ENCODE results near the gene MAPT.

Gene MAPT

DNA sequence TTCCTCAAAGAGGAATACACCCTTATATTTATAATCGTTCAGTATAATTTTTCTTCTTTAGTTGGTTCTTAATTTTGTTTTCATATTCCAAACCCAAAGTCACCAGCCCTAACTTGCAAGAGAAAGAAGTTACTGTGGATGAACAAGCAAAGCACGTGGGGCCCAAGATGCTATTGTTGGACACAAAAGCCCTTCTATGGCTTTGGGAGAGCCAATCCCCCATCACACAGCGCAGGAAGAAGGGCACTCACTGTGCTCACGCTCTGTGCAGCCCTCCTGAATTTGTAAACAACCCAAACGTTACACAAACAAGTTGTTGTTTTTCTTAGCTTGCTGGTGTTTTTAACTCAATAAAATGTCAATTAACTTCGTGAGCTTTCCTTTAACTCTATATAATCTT lies 27.2 kb upstream of the MAPT start:
- H3K27me3 ChIP-seq (ENCODE audit: insufficient read depth, low read length): no peaks in the 10 kb centered on the region
- peaks cover 10% of the 10 kb centered on the region; the same call in 1 of the 2 replicates for H3K4me1 ChIP-seq (ENCODE audit: insufficient read depth, low read length)
- H3K4me3 ChIP-seq (ENCODE audit: low read length): no peak overlapping the region
- no peaks in the 10 kb centered on the region for H3K9me3 ChIP-seq (ENCODE audit: insufficient read depth, low read depth, low read length)
- H3K9ac ChIP-seq (ENCODE audit: low read depth, low read length): no peak overlapping the region
- no peak overlapping the region for H3K27ac ChIP-seq (ENCODE audit: low read length)
- H3K36me3 ChIP-seq (ENCODE audit: insufficient read depth, low read depth, low read length): no peaks in the 10 kb centered on the region

DNA sequence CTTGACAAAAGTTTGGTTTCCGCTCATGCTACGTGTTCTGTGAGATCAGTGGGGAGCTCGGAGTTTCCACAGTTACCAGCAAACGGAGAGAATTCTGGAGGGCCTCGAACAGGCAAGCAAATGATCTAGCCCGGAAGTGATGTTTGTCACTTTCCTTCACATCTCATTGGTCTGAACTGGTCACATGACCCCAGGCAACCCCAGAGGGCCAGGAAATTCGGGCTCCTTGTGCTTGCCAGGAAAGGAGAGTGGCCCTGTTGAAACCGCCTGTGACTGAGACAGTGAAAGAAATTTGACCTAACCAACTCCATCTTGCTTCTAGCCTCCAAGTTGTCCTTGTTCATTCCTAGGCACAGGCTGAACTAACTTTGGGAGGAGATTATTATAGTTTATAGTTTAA lies 26.7 kb upstream of the MAPT start:
- H3K9ac ChIP-seq (ENCODE audit: low read depth, low read length): no peak overlapping the region
- no peaks in the 10 kb centered on the region for H3K36me3 ChIP-seq (ENCODE audit: insufficient read depth, low read depth, low read length)
- no peaks in the 10 kb centered on the region for H3K9me3 ChIP-seq (ENCODE audit: insufficient read depth, low read depth, low read length)
- peaks cover 10% of the 10 kb centered on the region; the same call in 1 of the 2 replicates for H3K4me1 ChIP-seq (ENCODE audit: insufficient read depth, low read length)
- no peaks in the 10 kb centered on the region for H3K27me3 ChIP-seq (ENCODE audit: insufficient read depth, low read length)
- H3K27ac ChIP-seq (ENCODE audit: low read length): no peak overlapping the region
- H3K4me3 ChIP-seq (ENCODE audit: low read length): no peak overlapping the region

DNA sequence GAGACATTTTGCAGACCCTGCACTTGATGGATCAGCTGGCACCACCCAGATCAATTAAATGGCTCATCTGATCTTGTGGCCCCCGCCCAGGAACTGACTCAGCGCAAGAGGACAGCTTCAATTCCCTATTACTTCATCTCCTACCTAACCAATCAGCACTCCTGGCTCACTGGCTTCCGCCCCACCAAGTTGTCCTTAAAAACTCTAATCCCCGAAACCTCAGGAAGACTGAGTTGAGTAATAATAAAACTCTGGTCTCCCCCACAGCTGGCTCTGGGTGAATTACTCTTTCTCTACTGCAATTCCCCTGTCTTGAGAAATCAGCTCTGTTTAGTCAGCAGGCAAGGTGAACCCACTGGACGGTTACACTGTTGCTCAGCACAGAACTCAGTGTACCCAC lies 26.1 kb upstream of the MAPT start:
- H3K9ac ChIP-seq (ENCODE audit: low read depth, low read length): no peak overlapping the region

DNA sequence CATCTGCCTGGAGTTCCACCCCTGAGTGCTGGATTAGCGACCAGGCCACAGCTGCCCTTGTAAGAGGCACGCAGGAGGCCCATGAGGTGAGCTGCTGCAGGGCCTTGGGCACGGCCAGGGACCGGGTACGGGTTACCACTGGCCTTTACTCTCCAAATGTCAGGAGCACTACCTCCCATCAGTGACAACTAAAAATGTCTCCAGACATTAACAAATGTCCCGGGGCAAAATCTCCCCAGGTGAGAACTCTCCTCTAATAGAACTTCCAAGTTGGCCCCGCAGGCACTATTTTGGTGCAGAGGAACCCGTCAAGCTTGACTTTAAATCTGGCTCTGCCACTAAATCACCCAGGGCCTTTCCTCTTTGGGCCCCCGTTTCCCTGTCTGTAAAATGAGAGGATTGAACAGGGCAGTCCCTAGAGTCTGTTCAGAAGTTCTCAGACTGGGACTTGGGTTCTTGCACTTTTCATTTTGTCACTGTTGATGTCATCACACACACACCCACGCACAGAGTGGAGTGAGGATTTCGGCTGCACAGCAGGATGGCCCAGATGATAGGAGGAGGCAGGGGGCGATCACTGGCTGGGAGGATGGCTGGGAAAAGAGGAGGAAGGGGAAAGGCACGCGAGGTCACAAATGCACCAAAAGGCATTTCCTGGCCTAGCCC lies 24.5 kb upstream of the MAPT start:
- Histone ChIP-seq H3K27ac (ENCODE audit: low read length) (no peak overlapping the region), H3K27me3 (ENCODE audit: insufficient read depth, low read length) (no peaks in the 10 kb centered on the region), H3K9ac (ENCODE audit: low read depth, low read length) (no peak overlapping the region), H3K9me3 (ENCODE audit: insufficient read depth, low read depth, low read length) (no peaks in the 10 kb centered on the region), H3K36me3 (ENCODE audit: insufficient read depth, low read depth, low read length) (no peaks in the 10 kb centered on the region), H3K4me3 (ENCODE audit: low read length) (no peak overlapping the region), H3K4me1 (ENCODE audit: insufficient read depth, low read length) (peaks cover 7% of the 10 kb centered on the region; the same call in 1 of the 2 replicates)

More for the DNA sequence above, 26.1 kb upstream of the MAPT start:
- H3K9me3 ChIP-seq (ENCODE audit: insufficient read depth, low read depth, low read length): no peaks in the 10 kb centered on the region
- H3K4me1 ChIP-seq (ENCODE audit: insufficient read depth, low read length): peaks cover 10% of the 10 kb centered on the region; the same call in 1 of the 2 replicates
- no peaks in the 10 kb centered on the region for H3K27me3 ChIP-seq (ENCODE audit: insufficient read depth, low read length)
- H3K4me3 ChIP-seq (ENCODE audit: low read length): no peak overlapping the region
- no peaks in the 10 kb centered on the region for H3K36me3 ChIP-seq (ENCODE audit: insufficient read depth, low read depth, low read length)
- no peak overlapping the region for H3K27ac ChIP-seq (ENCODE audit: low read length)

DNA sequence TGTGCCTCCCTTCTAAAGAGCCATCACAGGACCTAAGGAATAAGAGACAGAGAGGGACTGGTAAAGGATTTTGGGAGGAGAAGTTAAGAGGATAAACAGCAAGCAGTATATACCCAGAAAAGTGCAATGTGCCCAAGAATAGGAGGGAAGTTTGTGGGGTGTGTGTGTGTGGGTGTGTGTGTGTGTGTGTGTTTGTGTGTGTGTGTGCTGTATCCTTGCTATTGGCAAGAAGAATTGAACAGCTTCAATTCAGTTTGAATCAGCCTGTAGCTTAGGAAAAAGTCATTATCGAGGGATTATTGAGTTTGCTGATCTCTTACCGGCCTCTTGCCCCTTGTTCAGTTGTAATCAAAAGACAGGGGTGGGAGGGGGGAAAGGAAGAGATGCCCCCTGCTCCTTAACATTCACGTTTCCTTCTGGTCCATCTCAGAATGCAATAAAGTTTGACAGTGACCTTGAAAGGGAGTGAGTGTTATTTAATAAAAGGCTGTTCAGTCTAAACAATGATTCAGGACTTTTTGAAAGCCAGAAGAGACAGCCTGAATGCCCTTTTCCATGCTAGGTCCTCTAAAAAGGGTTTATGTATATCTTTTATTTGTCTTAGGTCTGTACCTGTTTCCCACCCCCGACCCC lies 23.9 kb upstream of the MAPT start:
- no peaks in the 10 kb centered on the region for H3K27me3 ChIP-seq (ENCODE audit: insufficient read depth, low read length)

DNA sequence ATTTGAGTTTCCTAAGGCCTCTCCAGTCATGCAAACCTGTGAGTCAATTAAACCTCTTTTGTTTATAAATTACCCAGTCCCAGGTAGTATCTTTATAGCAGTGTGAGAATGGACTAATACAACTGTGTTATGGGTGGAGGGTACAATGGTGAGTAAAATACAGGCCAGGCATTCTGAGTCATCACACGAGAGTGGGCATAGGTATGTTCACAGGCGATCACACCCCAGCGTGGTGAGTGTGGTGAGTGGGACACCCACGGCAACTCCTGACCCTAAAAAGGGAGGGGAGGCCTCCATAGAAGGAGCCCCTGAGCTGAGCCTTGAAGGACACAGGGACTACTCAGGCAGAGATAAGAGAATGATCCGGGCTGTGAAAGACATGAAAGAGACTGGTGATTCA lies 22.6 kb upstream of the MAPT start:
- no peaks in the 10 kb centered on the region for H3K36me3 ChIP-seq (ENCODE audit: insufficient read depth, low read depth, low read length)

More for the DNA sequence above, 23.9 kb upstream of the MAPT start:
- Histone ChIP-seq H3K4me3 (ENCODE audit: low read length) (no peak overlapping the region), H3K36me3 (ENCODE audit: insufficient read depth, low read depth, low read length) (no peaks in the 10 kb centered on the region), H3K9me3 (ENCODE audit: insufficient read depth, low read depth, low read length) (no peaks in the 10 kb centered on the region), H3K27ac (ENCODE audit: low read length) (no peak overlapping the region), H3K4me1 (ENCODE audit: insufficient read depth, low read length) (0 out of 2 replicates have a peak, but pooled peaks cover 2% of the 10 kb centered on the region), H3K9ac (ENCODE audit: low read depth, low read length) (no peak overlapping the region)

DNA sequence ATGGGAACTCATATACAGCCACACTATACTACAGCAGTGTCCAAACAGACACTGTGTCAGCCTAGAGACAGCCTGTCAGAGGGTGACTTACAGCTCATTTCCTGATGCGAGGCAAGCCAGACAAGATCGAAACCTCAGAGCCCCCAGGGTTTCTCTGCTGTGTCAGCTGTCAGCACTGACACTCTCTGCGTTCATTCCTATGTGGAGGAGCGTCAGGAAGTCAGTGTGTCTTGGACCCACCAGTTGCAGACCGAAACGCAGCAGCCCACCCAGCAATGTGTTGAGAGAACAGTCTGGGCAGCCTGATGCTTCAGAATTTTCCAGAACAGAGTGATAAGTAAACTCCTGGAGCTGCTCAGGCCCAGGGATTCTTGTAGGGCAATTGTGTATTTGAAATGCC lies 20.6 kb upstream of the MAPT start:
- Histone ChIP-seq H3K4me3 (ENCODE audit: low read length) (no peak overlapping the region), H3K27me3 (ENCODE audit: insufficient read depth, low read length) (peaks cover 4% of the 10 kb centered on the region; the same call in 1 of the 2 replicates), H3K27ac (ENCODE audit: low read length) (no peak overlapping the region), H3K9ac (ENCODE audit: low read depth, low read length) (no peak overlapping the region), H3K4me1 (ENCODE audit: insufficient read depth, low read length) (0 out of 2 replicates have a peak, but pooled peaks cover 2% of the 10 kb centered on the region), H3K36me3 (ENCODE audit: insufficient read depth, low read depth, low read length) (no peaks in the 10 kb centered on the region), H3K9me3 (ENCODE audit: insufficient read depth, low read depth, low read length) (no peaks in the 10 kb centered on the region)

More for the DNA sequence above, 22.6 kb upstream of the MAPT start:
- Histone ChIP-seq H3K4me1 (ENCODE audit: insufficient read depth, low read length) (0 out of 2 replicates have a peak, but pooled peaks cover 2% of the 10 kb centered on the region), H3K9ac (ENCODE audit: low read depth, low read length) (no peak overlapping the region), H3K4me3 (ENCODE audit: low read length) (no peak overlapping the region), H3K27ac (ENCODE audit: low read length) (no peak overlapping the region), H3K9me3 (ENCODE audit: insufficient read depth, low read depth, low read length) (no peaks in the 10 kb centered on the region), H3K27me3 (ENCODE audit: insufficient read depth, low read length) (peaks cover 4% of the 10 kb centered on the region; the same call in 1 of the 2 replicates)

DNA sequence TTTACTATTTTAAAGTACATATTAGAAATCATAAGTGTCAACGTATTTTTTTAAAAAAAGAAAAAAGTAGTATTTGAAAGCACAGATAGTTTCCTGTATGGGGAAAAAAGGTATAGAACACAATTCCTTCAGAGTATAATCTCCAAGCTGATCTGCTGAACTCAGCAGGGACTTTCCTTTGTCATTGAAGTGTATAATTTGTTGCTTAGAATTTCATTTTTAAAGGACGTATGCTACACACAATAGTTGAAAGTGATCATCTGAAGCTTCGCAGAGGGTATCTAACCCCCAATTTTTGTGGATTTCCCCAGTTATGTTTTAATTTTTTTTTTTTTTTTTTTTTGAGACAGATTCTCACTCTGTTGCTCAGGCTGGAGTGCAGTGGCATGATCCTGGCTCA lies 20.2 kb upstream of the MAPT start:
- Histone ChIP-seq H3K4me1 (ENCODE audit: insufficient read depth, low read length) (0 out of 2 replicates have a peak, but pooled peaks cover 2% of the 10 kb centered on the region), H3K27me3 (ENCODE audit: insufficient read depth, low read length) (peaks cover 4% of the 10 kb centered on the region; the same call in 1 of the 2 replicates), H3K36me3 (ENCODE audit: insufficient read depth, low read depth, low read length) (no peaks in the 10 kb centered on the region), H3K9me3 (ENCODE audit: insufficient read depth, low read depth, low read length) (no peaks in the 10 kb centered on the region), H3K4me3 (ENCODE audit: low read length) (no peak overlapping the region), H3K9ac (ENCODE audit: low read depth, low read length) (no peak overlapping the region), H3K27ac (ENCODE audit: low read length) (no peak overlapping the region)

DNA sequence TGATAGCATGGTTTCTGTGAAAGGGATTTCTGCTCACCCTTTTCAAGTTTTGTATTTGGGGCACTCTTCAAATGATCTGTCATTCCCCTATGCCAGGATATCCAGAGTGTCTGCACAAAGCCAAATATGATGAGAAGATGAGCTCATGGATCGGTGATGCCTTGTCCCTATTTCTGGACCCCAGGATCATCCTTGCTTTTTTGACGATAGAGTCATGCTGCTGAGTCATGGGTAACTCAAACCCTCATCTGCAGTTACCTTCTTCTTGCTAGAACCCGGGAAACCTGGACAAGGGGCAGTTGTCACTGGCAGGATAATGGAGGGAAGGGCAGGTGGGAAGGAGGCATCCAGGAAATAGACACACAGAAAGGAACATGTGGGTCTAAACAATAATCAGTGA lies 17.8 kb upstream of the MAPT start:
- H3K36me3 ChIP-seq (ENCODE audit: insufficient read depth, low read depth, low read length): no peaks in the 10 kb centered on the region
- no peak overlapping the region for H3K9ac ChIP-seq (ENCODE audit: low read depth, low read length)
- H3K9me3 ChIP-seq (ENCODE audit: insufficient read depth, low read depth, low read length): no peaks in the 10 kb centered on the region
- H3K4me1 ChIP-seq (ENCODE audit: insufficient read depth, low read length): no peaks in the 10 kb centered on the region
- no peak overlapping the region for H3K4me3 ChIP-seq (ENCODE audit: low read length)
- H3K27ac ChIP-seq (ENCODE audit: low read length): no peak overlapping the region
- peaks cover 4% of the 10 kb centered on the region; the same call in 1 of the 2 replicates for H3K27me3 ChIP-seq (ENCODE audit: insufficient read depth, low read length)

DNA sequence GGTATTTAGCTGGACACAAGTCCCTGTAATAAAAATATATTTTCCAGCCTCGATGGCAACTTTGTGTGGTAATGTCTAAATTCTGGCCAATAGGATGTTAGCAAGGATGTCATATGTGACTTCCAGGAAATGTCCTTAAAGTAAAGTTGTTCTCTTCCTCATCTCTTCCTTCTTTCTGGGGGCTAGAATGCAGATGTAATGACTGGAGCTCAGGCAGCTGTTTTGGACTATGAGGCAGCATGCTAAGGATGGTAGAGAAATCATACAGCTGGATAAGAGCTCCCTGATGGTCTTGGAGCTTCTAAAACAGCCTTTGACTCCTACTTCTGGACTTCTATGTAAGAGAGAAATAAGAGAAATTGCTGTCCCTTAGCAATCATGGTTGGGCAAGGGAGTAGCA lies 16.9 kb upstream of the MAPT start:
- Histone ChIP-seq H3K9me3 (ENCODE audit: insufficient read depth, low read depth, low read length) (no peaks in the 10 kb centered on the region), H3K4me3 (ENCODE audit: low read length) (no peak overlapping the region), H3K36me3 (ENCODE audit: insufficient read depth, low read depth, low read length) (no peaks in the 10 kb centered on the region), H3K4me1 (ENCODE audit: insufficient read depth, low read length) (no peaks in the 10 kb centered on the region), H3K27me3 (ENCODE audit: insufficient read depth, low read length) (peaks cover 4% of the 10 kb centered on the region; the same call in 1 of the 2 replicates), H3K9ac (ENCODE audit: low read depth, low read length) (no peak overlapping the region), H3K27ac (ENCODE audit: low read length) (no peak overlapping the region)

DNA sequence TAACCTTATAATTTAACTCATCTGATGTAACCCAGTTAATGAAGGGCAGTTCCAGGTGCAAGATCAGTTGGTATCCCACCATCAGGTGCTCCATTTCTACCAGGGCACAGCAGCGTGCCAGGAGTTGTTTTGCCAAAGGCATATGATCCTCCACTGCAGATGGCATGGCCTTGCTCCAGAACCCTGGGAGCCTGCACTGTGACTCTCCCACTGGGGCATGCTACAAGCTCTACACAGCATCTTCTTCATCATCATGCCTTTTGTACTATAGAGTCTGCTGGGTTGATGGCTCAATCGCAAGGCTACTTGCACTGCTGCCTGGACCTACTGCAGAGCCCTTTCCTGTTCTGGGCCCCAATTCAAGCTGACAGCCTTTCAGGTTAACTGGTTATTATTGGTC lies 11.3 kb upstream of the MAPT start:
- Histone ChIP-seq H3K27me3 (ENCODE audit: insufficient read depth, low read length) (peaks cover 8% of the 10 kb centered on the region), H3K36me3 (ENCODE audit: insufficient read depth, low read depth, low read length) (no peaks in the 10 kb centered on the region), H3K4me1 (ENCODE audit: insufficient read depth, low read length) (no peaks in the 10 kb centered on the region), H3K27ac (ENCODE audit: low read length) (no peak overlapping the region), H3K9me3 (ENCODE audit: insufficient read depth, low read depth, low read length) (no peaks in the 10 kb centered on the region), H3K9ac (ENCODE audit: low read depth, low read length) (no peak overlapping the region), H3K4me3 (ENCODE audit: low read length) (no peak overlapping the region)

DNA sequence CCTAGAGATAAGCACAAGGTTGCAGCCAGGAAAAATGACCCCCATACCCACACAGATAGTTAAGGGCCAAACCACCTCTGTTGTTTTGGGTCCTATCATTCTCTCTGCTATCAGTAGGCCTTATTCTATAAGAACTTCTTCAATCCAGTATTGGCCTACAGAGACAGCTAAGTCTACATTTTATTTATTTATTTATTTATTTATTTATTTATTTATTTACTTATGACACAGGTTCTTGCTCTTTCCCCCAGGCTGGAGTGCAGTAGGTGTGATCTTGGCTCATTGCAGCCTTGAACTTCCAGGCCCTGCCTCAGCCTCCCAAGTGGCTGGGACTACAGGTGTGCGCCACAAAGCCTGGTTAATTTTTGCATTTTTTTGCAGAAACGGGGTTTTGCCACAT lies 7.5 kb upstream of the MAPT start:
- Histone ChIP-seq H3K9ac (ENCODE audit: low read depth, low read length) (no peak overlapping the region), H3K4me1 (ENCODE audit: insufficient read depth, low read length) (no peaks in the 10 kb centered on the region), H3K9me3 (ENCODE audit: insufficient read depth, low read depth, low read length) (no peaks in the 10 kb centered on the region), H3K27me3 (ENCODE audit: insufficient read depth, low read length) (peaks cover 23% of the 10 kb centered on the region), H3K36me3 (ENCODE audit: insufficient read depth, low read depth, low read length) (no peaks in the 10 kb centered on the region), H3K27ac (ENCODE audit: low read length) (no peak overlapping the region), H3K4me3 (ENCODE audit: low read length) (no peak overlapping the region)

Measured in iPS-20b (cell line).